HepG2 (cell line): ENCODE data around the gene KRTAP3-3. TPM values are rescaled to one million over a fixed set of nuclear protein-coding genes. Genes with fewer than 3 reads are reported as not detected.

Source experiments
- BCL6 ChIP-seq: IDR thresholded peaks from 2 replicates; pipeline ENCODE4 v1.6.1; 2016; ENCODE audit warnings: missing genetic modification reagents, missing compliant biosample characterization
- CENPBD1 ChIP-seq: sonication (generic); formaldehyde crosslinking; IDR thresholded peaks from 2 replicates; pipeline ENCODE4 v1.8.0; 2022; ENCODE audit warnings: missing genetic modification reagents, low read depth, mild to moderate bottlenecking, borderline replicate concordance
- CENPT ChIP-seq: sonication (generic); formaldehyde crosslinking; IDR thresholded peaks from 2 replicates; pipeline ENCODE4 v1.8.0; 2022; ENCODE audit warnings: low read depth, mild to moderate bottlenecking, moderate library complexity, missing genetic modification reagents
- CHD2 ChIP-seq: IDR thresholded peaks from 2 replicates; pipeline ENCODE4 v1.6.1; 2011; ENCODE audit warnings: low read depth, low read length, improper control_type of control experiment
- HMGA1 ChIP-seq: sonication (generic); formaldehyde crosslinking; conservative IDR thresholded peaks from 2 replicates; pipeline ENCODE4 v1.4.0; 2020; ENCODE audit warnings: missing genetic modification reagents
- MED1 ChIP-seq: sonication (generic); formaldehyde crosslinking; IDR thresholded peaks from 2 replicates; pipeline ENCODE4 v1.4.0; 2020; ENCODE audit warnings: missing genetic modification reagents
- MIER3 ChIP-seq: IDR thresholded peaks from 2 replicates; pipeline ENCODE4 v1.6.1; 2016; ENCODE audit warnings: missing compliant biosample characterization, borderline replicate concordance
- RAD21 ChIP-seq: fragments of 450-650 bp; formaldehyde crosslinking; IDR thresholded peaks from 2 replicates; pipeline ENCODE4 v1.5.0; 2020; ENCODE audit warnings: mild to moderate bottlenecking
- RELA ChIP-seq: sonication (generic); formaldehyde crosslinking; IDR thresholded peaks from 2 replicates; pipeline ENCODE4 v1.4.0; 2020; ENCODE audit warnings: missing genetic modification reagents
- STAG1 ChIP-seq: sonication (generic); formaldehyde crosslinking; IDR thresholded peaks from 2 replicates; pipeline ENCODE4 v1.4.0; 2020; ENCODE audit warnings: missing genetic modification reagents
- XRCC5 ChIP-seq: fragments of 200-400 bp; formaldehyde crosslinking; optimal IDR thresholded peaks from 2 replicates; pipeline ENCODE3; 2017; ENCODE audit warnings: mild to moderate bottlenecking, low read length
- ZNF10 ChIP-seq: sonication (generic); formaldehyde crosslinking; IDR thresholded peaks from 2 replicates; pipeline ENCODE4 v1.4.0; 2020; ENCODE audit warnings: mild to moderate bottlenecking, low read depth, missing genetic modification reagents, borderline replicate concordance
- ZNF12 ChIP-seq: sonication (generic); formaldehyde crosslinking; IDR thresholded peaks from 2 replicates; pipeline ENCODE4 v1.5.0; 2020; ENCODE audit warnings: missing genetic modification reagents
- ZNF770 ChIP-seq: sonication (generic); formaldehyde crosslinking; IDR thresholded peaks from 2 replicates; pipeline ENCODE4 v1.5.0; 2020; ENCODE audit warnings: mild to moderate bottlenecking, missing genetic modification reagents
- ZNF788 ChIP-seq: sonication (generic); formaldehyde crosslinking; IDR thresholded peaks from 2 replicates; pipeline ENCODE4 v1.5.0; 2020; ENCODE audit warnings: mild to moderate bottlenecking, missing genetic modification reagents, borderline replicate concordance
- polyA plus RNA-seq, 8 experiments: library from polyadenylated mRNA; depleted of rRNA in 3 of 8; stranded (reverse) in 7 of 8; unstranded in 1 of 8; fragments of >200 nt; fragmentation: Illumina TruSeq in 4 of 8; extraction: Trizol in 4 of 8; gene quantifications; 2 replicates each; pipeline versions ENCODE4 v1.2.1 to v1.2.3, GENCODE V29; 2011 to 2016; ENCODE audit warnings: low read depth in 4 of 8, missing spikeins in 1 of 8, mixed read lengths in 1 of 8; ENCODE audit not compliant: insufficient read depth in 1 of 8
- total RNA-seq, 5 experiments: library from RNA; depleted of rRNA; stranded (reverse); fragments of >200 nt; fragmentation: Illumina TruSeq; extraction: Trizol; gene quantifications; 2 replicates each; pipeline ENCODE4 v1.2.3, GENCODE V29; 2016; ENCODE audit warnings: low read depth in 1 of 5
- TF ChIP-seq, protein P1 (sequence below), 2 experiments: IDR thresholded peaks; 2 replicates each; pipeline ENCODE4 v1.6.1; 2011 to 2012; ENCODE audit warnings: low read length in 2 of 2, borderline replicate concordance in 1 of 2, low read depth in 1 of 2, mild to moderate bottlenecking in 1 of 2, moderate library complexity in 1 of 2
- TF ChIP-seq, protein P2 (sequence below): IDR thresholded peaks from 2 replicates; pipeline ENCODE4 v1.6.1; 2016; ENCODE audit warnings: missing compliant biosample characterization, missing genetic modification reagents, borderline replicate concordance
- TF ChIP-seq, protein P3 (sequence below): sonication (generic); formaldehyde crosslinking; IDR thresholded peaks from 2 replicates; pipeline ENCODE4 v1.9.0; 2021; ENCODE audit warnings: missing genetic modification reagents, borderline replicate concordance

KRTAP3-3 gene
- total and polyA plus RNA-seq, 2 of the 13 experiments (the other 11 are each of a cell fraction or from before 2014, with no cell fraction given): not detected

GRCh38 chr17:40956401-40957254, 37.3 kb downstream of the KRTAP3-3 start (continued):
- TF ChIP-seq MED1 (CRISPR knock-in tag) (peak; percentile 100), ZNF770 (no peak), ZNF788 (CRISPR knock-in tag) (0 out of 2 replicates have a peak, but pooled peaks have one; percentile 81), RELA (CRISPR knock-in tag) (peak; percentile 33; the same call in 1 of the 2 replicates), CENPT (CRISPR knock-in tag) (no peak), HMGA1 (CRISPR knock-in tag) (no peak), MIER3 (CRISPR knock-in tag) (peak; percentile 100), XRCC5 (no peak), CHD2 (no peak), CENPBD1 (CRISPR knock-in tag) (no peak), RAD21 (CRISPR knock-in tag) (no peak), ZNF10 (CRISPR knock-in tag) (no peak), BCL6 (CRISPR knock-in tag) (peak; percentile 97), ZNF12 (CRISPR knock-in tag) (peak; percentile 82), STAG1 (CRISPR knock-in tag) (peak; percentile 43)
- TF ChIP-seq, protein P1, sequence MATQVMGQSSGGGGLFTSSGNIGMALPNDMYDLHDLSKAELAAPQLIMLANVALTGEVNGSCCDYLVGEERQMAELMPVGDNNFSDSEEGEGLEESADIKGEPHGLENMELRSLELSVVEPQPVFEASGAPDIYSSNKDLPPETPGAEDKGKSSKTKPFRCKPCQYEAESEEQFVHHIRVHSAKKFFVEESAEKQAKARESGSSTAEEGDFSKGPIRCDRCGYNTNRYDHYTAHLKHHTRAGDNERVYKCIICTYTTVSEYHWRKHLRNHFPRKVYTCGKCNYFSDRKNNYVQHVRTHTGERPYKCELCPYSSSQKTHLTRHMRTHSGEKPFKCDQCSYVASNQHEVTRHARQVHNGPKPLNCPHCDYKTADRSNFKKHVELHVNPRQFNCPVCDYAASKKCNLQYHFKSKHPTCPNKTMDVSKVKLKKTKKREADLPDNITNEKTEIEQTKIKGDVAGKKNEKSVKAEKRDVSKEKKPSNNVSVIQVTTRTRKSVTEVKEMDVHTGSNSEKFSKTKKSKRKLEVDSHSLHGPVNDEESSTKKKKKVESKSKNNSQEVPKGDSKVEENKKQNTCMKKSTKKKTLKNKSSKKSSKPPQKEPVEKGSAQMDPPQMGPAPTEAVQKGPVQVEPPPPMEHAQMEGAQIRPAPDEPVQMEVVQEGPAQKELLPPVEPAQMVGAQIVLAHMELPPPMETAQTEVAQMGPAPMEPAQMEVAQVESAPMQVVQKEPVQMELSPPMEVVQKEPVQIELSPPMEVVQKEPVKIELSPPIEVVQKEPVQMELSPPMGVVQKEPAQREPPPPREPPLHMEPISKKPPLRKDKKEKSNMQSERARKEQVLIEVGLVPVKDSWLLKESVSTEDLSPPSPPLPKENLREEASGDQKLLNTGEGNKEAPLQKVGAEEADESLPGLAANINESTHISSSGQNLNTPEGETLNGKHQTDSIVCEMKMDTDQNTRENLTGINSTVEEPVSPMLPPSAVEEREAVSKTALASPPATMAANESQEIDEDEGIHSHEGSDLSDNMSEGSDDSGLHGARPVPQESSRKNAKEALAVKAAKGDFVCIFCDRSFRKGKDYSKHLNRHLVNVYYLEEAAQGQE (IDR thresholded peaks at IDR 0.05; ENCODE audit: borderline replicate concordance in 1 of 2, low read depth in 1 of 2, low read length in 2 of 2): peak in 1 of 2 experiments; percentile 76; a peak in 2 of 4 replicates
- TF ChIP-seq, protein P2, sequence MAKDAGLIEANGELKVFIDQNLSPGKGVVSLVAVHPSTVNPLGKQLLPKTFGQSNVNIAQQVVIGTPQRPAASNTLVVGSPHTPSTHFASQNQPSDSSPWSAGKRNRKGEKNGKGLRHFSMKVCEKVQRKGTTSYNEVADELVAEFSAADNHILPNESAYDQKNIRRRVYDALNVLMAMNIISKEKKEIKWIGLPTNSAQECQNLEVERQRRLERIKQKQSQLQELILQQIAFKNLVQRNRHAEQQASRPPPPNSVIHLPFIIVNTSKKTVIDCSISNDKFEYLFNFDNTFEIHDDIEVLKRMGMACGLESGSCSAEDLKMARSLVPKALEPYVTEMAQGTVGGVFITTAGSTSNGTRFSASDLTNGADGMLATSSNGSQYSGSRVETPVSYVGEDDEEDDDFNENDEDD (CRISPR knock-in tag): no peak; the same call in 1 of the 2 replicates
- TF ChIP-seq, protein P3, sequence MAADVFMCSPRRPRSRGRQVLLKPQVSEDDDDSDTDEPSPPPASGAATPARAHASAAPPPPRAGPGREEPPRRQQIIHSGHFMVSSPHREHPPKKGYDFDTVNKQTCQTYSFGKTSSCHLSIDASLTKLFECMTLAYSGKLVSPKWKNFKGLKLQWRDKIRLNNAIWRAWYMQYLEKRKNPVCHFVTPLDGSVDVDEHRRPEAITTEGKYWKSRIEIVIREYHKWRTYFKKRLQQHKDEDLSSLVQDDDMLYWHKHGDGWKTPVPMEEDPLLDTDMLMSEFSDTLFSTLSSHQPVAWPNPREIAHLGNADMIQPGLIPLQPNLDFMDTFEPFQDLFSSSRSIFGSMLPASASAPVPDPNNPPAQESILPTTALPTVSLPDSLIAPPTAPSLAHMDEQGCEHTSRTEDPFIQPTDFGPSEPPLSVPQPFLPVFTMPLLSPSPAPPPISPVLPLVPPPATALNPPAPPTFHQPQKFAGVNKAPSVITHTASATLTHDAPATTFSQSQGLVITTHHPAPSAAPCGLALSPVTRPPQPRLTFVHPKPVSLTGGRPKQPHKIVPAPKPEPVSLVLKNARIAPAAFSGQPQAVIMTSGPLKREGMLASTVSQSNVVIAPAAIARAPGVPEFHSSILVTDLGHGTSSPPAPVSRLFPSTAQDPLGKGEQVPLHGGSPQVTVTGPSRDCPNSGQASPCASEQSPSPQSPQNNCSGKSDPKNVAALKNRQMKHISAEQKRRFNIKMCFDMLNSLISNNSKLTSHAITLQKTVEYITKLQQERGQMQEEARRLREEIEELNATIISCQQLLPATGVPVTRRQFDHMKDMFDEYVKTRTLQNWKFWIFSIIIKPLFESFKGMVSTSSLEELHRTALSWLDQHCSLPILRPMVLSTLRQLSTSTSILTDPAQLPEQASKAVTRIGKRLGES: no peak
